NCI-H2227 (cell line): ENCODE measurements around the gene NT5DC1.

Experiments used
- DNase-seq: peaks from one replicate; lab custom pipeline; 2025; ENCODE audit not compliant: unreplicated experiment; lab: John Stamatoyannopoulos, UW

The NT5DC1 gene

DNA sequence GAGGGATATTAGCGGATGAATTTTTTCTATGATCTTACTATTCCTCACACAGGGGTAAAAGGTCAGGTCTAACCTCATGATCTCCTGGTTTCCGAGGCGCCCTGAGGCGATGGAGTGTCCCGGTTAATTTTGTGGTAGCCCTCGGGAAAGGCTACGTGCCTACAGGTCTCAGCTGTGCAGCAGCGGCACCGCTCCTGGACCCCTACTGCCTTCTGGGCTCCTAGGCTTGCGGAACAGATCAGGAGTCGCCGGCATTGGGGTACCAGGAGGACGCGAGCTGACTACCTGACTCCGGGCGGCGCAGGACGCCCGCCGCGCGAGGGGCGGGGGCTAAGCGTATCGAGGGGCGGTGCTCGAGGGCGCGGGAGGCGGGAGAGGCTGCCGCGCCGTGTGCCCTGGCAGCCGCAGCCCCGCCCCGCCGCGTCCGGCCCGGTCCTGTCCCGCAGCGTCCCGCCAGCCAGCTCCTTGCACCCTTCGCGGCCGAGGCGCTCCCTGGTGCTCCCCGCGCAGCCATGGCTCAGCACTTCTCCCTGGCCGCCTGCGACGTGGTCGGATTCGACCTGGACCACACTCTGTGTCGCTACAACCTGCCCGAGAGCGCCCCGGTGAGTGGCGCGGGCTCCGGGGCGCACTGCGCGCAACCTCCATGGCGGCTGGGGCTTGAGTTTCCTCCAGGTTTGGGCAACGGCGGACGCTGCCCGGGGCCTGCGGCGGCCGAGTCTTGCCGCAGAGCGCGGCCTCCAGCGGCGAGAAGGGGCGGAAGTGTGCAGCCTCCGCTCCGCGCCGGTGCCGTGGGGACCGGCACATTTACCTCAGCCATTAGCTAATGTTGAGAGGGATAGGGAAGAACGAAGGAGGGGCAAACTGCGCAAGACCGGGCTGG lies at the start of gene NT5DC1:
Gene NT5DC1 (plus strand): TSS at position 435 of the 883 bp plus-strand sequence. CDS start 78 bp downstream, at position 513.
- DNase-seq, result peak; percentile 83

DNA sequence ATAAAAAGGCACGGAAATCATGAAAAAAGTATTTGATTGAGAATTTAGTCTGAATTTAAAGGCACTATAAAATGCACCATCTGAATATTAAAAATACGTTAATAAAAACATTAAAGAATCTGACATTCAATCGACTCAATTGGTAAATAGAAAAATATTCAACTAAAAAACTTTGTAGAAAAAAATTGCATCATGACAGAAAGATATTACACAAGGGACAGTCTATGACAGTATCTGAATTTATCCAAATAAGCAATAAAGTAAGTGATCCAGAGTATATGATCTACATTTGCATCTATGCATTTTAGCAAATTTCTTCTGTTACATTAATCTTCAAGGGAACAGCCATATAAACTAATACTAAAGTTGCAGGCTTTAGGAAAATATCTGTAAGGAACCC lies 49.4 kb upstream of the NT5DC1 start:
- DNase-seq, result no peak

DNA sequence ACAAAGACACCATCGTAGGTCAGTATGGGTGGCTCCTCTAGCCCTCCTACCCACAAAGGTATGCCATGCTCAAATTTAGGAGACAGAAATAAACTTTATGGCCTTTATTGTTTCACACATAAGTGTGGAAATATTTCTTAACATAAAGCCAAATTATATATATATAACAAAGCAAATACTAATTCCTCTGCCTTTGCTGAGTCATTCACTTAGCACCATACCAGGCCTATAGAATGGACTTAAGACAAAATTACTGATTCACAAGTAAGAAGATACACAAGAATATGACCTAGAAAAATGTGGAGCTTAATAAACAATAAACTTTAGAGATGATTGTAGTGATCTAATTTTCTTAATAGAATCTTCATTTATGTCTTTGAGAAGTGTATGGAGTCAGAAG lies 45.1 kb upstream of the NT5DC1 start:
- DNase-seq, result no peak

DNA sequence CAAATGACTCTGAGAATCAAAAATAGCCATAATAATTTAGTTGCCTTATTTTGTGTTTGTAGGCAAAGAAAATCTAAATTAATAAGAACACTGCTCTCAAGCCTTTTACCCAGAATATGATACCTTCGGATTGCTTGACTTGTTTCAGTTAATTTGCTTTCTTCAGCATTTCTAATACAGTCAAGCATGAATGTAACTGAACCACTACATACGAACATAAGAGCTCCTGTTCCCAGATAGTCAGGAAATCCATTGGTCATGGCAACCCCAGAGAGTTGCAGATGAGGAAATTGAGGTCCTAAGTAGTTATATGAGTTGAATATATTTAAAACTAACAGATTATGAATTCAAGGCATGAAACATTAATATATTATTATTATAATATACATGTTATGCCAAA lies 42.9 kb upstream of the NT5DC1 start:
- DNase-seq, result no peak

DNA sequence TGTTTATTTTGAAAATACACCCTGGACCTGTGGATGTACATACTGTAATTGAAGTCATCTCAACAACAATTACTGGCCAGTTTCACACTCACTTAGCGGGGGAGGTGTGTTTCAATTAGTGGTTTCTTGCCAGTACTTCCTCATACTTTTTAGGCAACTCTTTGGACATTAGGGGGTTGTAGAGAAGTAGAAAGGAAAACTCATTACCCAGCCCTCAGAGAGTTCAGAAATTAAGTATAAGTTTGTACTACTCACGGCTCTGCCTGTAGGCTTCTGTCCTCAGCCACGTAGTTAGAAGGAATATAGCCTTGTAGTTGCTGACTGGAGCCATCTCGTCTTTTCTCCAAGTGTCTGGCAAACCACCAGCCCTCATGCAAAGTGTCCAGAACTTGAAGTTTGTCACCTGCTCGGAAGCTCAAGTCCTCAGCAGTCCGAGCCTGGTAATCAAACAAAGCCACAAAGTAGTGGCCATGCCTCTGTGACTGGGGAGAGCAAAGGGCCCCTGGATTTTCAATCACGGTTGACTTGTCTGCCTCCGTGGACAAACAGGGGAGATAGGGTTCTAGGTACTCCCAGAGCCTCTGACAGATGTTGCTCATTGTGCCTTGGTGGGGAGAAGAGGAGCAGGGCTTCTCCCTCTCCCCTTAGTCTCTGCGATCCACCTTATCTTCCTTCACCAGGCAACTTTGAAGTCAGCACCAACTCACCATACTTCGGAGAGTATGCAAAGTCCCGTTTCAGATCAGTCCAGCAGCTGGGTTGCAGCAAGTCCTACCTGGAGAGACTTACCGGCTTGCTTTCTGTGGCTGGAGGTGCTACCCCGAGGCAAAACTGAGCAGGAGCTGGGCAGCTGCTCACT lies 40.7 kb upstream of the NT5DC1 start:
- no peak for DNase-seq

DNA sequence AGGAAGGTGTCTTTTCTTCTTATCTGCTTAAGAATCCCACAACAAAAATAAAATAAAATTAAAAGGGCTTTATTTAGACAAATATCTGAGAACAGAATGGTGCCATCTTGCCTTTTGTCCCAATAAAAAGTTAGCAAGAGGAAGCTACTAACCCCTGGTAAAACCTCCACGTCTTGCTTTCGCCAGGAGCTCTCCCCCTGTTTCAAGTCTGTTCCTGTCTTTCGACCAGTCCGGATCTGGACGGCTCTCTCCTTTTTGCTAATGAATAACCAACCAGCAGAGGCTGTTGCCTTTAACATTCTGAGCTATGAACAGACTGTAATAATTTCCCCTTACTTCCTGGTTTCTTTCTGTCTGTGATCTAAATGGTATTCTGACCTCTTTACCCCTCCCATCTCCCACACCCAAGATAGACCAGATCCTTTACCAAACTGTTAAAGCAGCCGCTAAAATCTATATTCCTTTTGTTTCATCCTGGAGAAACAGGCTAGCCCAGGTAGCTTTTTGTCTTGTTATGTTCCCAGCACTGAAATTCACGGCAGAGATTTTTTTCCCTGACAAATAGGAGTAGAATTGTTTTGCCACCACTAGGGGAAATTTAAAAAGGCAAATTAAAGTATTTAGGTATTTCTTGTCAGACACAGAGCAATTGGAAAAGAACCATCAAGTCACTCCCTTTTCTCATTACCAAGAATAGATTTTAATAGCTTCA lies 39.9 kb upstream of the NT5DC1 start, which contains the start of gene FRK:
Gene FRK (minus strand): TSS at position 320 of the 712 bp plus-strand sequence. CDS start 580 bp downstream, outside the sequence.
- DNase-seq, result peak; percentile 11

DNA sequence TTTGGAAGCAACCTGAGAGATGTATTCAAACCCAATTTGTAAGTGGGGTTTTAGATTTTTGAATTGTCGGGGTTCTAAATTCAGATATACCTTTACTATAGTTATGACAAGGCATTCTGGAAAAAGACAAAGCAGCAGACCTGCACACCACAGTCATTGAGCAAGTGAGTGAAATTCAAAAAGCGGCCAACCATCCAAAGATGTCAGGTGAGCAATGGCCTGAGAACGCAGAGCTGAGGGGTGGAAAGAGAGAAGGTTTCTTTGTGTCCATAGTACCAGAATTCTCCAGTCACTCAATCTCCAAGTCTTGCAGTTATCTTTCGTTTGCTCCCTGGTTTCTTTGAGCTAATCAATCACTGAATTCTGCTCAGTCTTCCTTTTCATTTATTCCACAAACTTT lies 38.2 kb upstream of the NT5DC1 start:
- no peak for DNase-seq

DNA sequence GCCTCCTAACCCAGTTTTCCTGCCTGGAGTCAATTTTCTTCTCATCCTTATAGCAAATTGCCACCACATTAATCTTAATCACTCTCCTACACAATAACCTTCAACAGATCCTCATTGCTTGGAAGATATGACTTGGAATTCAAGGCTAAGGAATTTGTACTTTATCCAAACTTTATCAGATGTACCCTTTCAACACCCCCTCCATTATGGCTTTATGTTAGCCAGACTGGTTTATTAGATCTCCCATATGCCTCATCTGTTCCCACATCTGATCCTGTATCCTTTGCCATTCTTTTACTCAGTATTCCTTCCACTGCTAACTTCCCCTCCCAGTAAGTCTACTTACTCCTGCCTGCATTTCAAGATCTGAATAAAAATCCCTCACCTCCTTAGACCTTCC lies 36.0 kb upstream of the NT5DC1 start:
- DNase-seq, result no peak

DNA sequence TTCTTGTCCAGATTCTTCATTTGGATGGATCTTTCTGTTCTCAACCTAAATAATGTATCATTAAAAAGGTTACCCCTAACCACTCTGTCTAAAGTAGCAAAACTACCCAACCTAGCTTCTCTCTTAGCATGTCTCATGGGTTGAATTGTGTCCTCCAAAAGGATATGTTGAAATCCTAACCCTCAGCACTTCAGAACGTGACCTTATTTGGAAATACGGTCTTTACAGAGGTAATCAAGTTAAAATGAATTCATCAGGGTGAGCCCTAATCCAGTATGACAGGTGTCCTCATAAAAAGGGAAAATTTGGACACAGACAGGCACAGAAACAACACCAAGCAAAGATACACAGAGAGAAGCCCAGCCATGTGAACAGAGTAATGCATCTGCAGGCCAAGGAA lies 33.9 kb upstream of the NT5DC1 start:
- DNase-seq, result no peak

DNA sequence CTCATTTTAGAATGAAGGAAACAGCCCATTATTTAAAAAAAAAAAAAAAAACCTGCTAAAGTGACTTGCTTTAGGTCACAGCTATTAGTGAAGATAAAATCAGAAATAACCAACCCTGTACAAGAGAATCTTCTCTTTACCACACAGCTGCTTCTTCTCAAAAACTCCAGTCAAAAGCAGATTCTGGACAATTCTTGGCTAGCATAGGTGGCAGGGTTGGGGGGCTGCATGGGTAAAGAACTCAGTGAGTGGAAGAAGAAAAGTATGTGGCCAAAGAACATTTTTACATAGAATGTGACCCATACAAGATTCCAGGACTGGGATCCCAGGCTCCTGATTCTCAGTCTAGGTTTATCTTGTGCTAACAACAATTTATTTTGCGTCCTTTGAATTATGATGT lies 30.6 kb upstream of the NT5DC1 start:
- no peak for DNase-seq

DNA sequence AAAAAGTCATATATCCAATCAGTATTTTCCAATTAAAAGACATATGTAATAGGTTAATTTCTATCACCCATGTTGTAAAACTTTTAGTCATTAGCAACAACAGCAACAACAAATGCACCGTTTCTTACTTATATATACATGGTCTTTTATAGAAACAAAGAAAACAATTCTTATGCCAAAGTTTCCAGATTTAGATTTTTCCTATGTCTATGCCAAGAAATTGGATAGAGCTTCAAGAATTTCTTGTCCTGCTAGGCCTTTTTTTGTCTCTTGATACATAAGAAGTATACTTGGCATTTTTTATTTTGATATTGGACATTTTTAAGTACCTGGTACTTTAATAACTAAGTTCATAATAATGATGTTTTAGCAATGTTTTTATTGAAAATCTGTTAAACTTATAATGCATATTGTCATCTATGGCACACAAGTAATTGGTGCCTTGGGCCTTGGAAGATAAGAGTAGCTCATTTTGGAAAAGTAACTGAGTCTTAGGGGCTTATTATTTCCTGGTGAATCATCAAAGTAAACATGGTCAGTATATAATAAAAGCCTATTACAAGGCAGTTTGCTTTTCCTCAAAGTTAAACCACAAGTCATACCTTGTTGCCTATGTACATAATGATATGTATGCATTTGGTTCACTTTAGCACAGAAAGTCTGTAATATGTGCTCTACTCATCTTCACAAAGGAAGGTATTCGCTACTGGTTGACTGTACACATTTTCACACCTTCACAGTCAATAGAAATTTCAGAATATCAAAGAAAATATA lies 29.9 kb upstream of the NT5DC1 start:
- no peak for DNase-seq

DNA sequence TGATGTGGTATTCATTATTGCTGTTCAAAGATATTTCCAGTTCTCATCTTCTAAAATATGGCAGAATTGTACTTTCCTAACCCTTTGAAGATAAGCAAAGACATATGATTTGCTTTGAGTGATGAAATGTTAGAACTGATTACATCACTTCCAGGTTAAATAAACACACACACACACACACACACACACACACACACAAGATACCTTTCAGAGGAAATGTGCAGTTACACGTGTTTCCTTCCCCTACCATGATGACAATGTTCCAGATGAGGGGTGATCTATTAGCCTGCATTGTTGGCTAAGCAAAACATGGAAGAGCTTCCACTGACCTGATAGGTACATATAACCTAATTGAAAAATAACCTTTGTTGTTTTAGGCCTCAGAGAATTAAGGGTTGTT lies 28.3 kb upstream of the NT5DC1 start:
- no peak for DNase-seq

DNA sequence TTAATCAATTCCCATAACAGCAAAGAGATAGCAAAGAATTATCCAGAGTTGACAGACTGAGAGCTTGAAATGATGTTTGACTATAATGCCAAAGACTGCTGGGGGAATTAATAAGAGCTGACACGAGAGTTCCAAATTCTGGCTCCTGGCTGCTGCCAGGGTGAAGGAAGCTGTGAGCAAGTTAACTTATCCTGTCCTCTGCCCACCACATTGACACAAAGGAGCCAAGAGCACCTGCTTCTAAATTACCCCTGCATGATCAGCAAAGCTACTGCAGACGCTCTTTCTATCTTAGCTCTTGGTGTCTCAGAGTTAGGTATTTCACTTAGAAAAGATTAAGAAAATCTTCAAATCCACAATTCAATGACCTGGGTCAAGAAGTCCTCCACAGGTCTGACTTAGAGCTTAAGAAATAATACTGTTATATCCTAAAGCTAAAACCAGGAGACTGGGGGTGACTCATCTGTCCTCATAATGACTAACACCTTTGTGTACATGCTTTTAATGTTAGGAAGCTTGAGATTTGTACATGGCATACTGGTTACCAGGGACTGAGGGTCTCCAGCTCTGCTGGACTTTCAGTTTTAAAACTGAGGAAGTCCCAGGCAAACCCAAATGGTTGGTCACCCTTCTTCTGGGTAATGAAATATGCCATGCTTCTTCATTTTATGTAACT lies 26.8 kb upstream of the NT5DC1 start:
- DNase-seq, result no peak

DNA sequence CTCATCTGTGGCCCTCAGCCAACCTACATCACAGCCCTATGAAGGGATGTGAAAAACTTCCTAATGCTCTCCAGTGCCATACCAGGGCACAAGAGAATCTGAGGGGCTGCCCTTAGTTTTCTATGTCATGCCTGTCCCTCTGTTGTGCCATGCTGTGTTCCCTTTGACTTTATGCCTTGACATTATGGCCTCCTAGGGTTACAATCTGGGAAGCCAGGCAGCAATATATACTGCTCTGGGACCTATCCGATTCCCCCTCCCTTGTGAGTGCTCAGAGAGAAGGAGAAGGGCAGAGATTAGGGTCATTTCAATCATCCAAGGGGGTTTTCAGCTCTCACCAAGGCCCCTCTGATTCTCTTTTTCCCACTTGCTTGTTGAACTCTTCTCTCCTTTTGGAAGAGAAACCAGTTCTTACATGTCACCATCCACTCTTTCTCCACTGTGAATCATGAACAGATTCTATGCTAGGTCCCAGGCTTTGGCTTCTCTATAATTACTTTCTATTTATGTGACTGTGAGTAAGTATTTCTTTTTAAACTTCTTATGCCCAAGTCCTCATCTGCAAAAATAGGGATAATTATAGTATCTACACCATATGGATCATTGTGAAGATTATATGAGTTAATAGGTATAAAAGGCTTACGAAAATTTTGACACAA lies 25.8 kb upstream of the NT5DC1 start:
- no peak for DNase-seq

DNA sequence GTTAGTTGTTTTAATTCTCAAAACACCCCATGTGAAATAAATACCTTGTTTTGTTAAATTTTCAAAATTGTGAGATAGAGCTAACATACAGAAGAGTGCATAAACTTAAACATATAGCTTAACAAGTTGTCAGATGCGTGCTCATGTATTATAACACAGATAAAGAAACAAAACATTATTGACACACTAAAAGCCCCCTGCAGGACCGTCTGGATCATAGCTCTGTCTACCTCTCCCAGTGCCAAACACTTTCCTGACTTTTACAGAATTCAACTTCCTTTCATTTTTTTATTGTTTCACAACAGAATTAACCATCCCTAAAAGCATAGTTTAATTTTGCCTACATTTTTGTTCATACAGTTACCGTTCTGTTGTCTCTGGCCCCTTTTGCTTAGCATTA lies 22.1 kb upstream of the NT5DC1 start:
- DNase-seq, result no peak

DNA sequence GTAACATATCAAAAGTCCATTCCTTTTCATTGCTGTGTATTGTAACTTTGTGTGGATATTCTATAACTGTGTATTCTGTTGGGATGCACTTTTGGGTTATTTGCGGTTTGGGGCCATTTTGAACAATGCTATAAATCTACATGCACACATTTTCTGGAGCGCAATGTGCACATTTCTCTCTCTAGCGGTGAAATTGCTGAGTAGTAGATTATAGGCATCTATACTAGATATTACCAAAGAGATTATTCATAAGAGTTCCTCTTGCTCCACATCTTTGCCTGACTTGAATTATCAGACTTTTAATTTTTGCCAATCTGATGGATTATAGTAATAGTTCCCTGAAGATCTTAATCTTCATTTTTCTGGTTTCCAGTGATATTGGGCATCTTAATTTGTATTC lies 21.7 kb upstream of the NT5DC1 start:
- no peak for DNase-seq

DNA sequence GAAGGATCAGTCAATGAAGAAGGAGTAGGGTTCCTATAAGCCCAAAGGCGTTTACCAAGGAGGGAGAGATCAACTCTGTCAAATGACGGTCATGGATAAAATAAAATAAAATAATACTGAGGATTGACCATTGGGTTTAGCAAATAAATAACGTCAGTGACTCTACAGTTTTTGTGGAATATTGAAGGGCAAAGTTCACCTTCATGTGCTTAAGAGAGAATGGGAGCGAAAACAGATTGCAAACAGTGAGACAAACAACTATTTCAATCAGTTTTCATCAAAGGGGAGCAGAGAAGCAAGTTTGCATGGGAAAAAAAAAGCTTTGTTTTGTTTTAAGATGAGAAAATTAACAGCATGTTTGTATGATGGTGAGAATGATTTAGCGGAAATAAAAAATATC lies 17.6 kb upstream of the NT5DC1 start:
- no peak for DNase-seq

DNA sequence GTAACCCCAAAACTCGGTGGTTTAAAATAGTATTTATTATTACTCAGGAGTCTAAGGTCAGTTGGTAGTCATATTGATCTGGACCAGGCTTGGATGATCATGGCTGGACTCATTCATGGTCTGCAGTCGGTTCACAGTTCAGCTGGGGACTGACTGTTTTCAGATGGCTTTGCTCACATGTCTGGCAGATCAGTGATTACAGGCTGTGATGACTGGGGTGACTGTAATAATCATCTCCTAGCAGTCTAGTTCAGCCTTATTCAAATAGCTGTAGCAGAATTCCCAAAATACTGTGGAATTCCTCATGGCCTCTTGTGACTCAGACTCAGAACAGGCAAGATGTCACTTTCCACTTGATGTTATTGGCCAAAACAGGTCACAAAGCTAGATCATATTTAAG lies 16.4 kb upstream of the NT5DC1 start:
- no peak for DNase-seq

DNA sequence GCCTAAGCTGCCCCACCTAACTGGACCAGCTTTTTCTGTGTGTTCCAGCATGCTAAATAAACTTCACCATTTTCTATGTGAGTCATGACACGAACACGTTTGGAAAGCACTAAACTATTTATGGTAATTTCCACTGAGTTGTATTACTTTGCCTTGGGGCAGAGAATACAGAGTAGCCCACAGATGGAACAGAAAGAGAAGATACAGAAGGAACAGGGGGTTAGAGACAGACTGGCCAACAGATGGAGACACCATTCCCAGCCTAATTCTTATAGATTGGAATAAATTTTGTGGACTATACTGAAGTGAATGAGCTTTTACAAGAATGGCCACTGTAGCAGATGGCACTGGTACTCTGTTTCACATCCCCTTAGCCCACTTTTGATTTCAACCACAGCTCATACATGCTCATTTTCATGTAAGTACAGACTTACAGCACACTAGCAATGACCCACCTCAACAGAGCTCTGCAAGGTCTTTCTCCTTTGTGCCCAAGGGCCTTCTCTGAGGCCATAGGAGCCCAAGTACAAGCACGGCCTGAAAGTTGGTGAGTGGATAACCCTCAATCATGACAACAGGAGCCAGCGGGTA lies 13.1 kb upstream of the NT5DC1 start:
- no peak for DNase-seq
